ENCODE measurements around the gene RAP1GAP2.
"Not testable (repeated sequence)": the region's sequence is repeated elsewhere in the genome, so short reads cannot be mapped to it uniquely, and the experiment has no call there.

Gene RAP1GAP2

GRCh38 chr17:2814481-2815341 is 18.5 kb downstream of the RAP1GAP2 start:
- DNase-seq (ENCODE audit: low read depth), result peak; percentile 90

GRCh38 chr17:2815781-2816185 is 19.5 kb downstream of the RAP1GAP2 start:
- DNase-seq (ENCODE audit: low read depth), result no peak

GRCh38 chr17:2816688-2817087 is 20.4 kb downstream of the RAP1GAP2 start:
- DNase-seq (ENCODE audit: low read depth), result no peak

GRCh38 chr17:2819294-2819693 is 23.1 kb downstream of the RAP1GAP2 start:
- DNase-seq (ENCODE audit: low read depth), result not testable (repeated sequence)

- no peak for DNase-seq (ENCODE audit: low read depth)
Observed at GRCh38 chr17:2819921-2820501, 23.8 kb downstream of the RAP1GAP2 start.

GRCh38 chr17:2821868-2822267 is 25.6 kb downstream of the RAP1GAP2 start:
- DNase-seq (ENCODE audit: low read depth), result no peak

- no peak for DNase-seq (ENCODE audit: low read depth)
Observed at GRCh38 chr17:2822358-2822757, 26.1 kb downstream of the RAP1GAP2 start.

GRCh38 chr17:2825253-2825970 is 29.2 kb downstream of the RAP1GAP2 start:
- DNase-seq (ENCODE audit: low read depth), result no peak

GRCh38 chr17:2828397-2829038 is 32.3 kb downstream of the RAP1GAP2 start:
- DNase-seq (ENCODE audit: low read depth), result peak; percentile 70

- DNase-seq (ENCODE audit: low read depth), result no peak
Observed at GRCh38 chr17:2830678-2831077, 34.4 kb downstream of the RAP1GAP2 start.

- DNase-seq (ENCODE audit: low read depth), result no peak
Observed at GRCh38 chr17:2835780-2836179, 39.5 kb downstream of the RAP1GAP2 start.

GRCh38 chr17:2837147-2837561 is 40.9 kb downstream of the RAP1GAP2 start:
- DNase-seq (ENCODE audit: low read depth), result no peak

GRCh38 chr17:2841606-2842005 is 45.4 kb downstream of the RAP1GAP2 start:
- DNase-seq (ENCODE audit: low read depth), result no peak

GRCh38 chr17:2842464-2842863 is 46.2 kb downstream of the RAP1GAP2 start:
- no peak for DNase-seq (ENCODE audit: low read depth)

- DNase-seq (ENCODE audit: low read depth), result no peak
Observed at GRCh38 chr17:2844416-2844815, 48.2 kb downstream of the RAP1GAP2 start.

GRCh38 chr17:2847381-2848333 is 51.4 kb downstream of the RAP1GAP2 start:
- no peak for DNase-seq (ENCODE audit: low read depth)

GRCh38 chr17:2849327-2849670 is 53.1 kb downstream of the RAP1GAP2 start:
- no peak for DNase-seq (ENCODE audit: low read depth)

GRCh38 chr17:2850991-2851390 is 54.8 kb downstream of the RAP1GAP2 start:
- DNase-seq (ENCODE audit: low read depth), result no peak

GRCh38 chr17:2851615-2852014 is 55.4 kb downstream of the RAP1GAP2 start:
- DNase-seq (ENCODE audit: low read depth), result no peak

GRCh38 chr17:2852221-2852620 is 56.0 kb downstream of the RAP1GAP2 start:
- DNase-seq (ENCODE audit: low read depth), result no peak

GRCh38 chr17:2852729-2853282 is 56.6 kb downstream of the RAP1GAP2 start:
- no peak for DNase-seq (ENCODE audit: low read depth)

Data from stimulated activated CD8-positive, alpha-beta memory T cell treated with anti-CD3 and anti-CD28 coated beads, Interleukin-12 subunit alpha, Interleukin-12 subunit beta, amount 100 ng/mL, for 1 hour (primary cell).